GM18511 (cell line): ENCODE results near the gene GPR139.

ENCODE experiments used
- ATAC-seq: cut with Tn5 transposase; IDR thresholded peaks from one replicate; pipeline ENCODE4 v1.9.1; 2021; ENCODE audit warnings: mild to moderate bottlenecking, moderate library complexity; ENCODE audit not compliant: unreplicated experiment

Gene GPR139

DNA sequence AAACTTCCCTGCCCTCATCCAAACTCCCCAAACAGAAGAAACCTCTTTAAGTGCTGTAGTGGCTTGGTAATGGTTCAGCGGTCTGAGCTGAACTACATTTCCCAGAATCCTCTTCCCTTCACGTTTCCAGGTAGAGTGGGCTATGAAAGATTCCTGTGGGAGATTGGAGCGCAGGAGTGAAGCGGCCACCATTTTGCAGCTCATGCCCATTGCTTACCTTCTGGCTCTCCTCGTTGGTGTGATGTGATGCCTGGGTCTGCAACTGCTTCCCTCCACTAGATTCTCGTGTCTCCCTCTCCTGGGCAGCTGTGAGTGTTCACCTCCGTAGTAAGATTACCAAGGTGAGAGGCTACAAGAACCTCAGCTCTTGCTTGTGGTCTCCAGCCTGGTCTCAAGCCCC lies 82.1 kb downstream of the GPR139 start:
- ATAC-seq, result no peak

DNA sequence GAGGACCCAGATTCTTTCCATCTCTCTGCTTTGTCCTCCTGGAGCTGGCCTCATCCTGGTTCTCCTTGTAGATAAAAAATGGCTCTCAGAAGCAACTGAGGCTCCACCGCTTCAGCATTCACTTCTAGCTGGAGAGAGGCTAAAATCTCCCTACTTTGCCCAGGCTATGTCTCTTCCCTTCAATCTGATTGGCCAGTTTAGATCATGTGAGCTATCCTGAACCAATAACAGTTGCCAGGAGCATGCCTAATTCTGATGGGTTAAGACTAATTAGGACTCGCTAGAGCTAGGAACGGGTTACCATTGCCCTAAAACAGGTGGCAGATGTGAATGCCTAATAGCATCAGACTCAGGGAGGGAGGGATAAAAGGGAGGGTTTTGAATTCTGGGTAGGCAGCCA lies 89.6 kb downstream of the GPR139 start:
- ATAC-seq, result no peak
